ENCODE results near the gene ZNF746.

DNA sequence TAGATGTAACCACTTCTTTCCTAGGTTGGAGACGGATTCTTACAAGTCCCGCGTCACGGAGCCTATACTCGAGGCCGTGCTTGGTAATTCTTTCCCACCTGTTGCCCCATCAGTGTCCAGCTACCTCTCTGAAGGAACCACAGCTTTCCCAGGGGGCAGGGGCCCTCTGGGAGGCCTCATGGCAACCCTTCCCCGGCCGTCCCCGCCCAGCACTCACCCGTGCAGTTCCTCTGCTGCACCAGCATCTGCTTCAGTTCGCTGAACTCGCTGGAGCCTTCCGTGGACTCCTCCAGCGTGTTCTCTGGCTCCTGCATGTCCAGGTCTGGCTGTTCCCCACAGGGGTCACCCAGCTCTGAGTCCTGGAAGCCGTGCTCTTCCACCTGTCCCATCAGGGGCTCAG lies 61.3 kb downstream of the ZNF746 start:
- TF ChIP-seq, protein P1, sequence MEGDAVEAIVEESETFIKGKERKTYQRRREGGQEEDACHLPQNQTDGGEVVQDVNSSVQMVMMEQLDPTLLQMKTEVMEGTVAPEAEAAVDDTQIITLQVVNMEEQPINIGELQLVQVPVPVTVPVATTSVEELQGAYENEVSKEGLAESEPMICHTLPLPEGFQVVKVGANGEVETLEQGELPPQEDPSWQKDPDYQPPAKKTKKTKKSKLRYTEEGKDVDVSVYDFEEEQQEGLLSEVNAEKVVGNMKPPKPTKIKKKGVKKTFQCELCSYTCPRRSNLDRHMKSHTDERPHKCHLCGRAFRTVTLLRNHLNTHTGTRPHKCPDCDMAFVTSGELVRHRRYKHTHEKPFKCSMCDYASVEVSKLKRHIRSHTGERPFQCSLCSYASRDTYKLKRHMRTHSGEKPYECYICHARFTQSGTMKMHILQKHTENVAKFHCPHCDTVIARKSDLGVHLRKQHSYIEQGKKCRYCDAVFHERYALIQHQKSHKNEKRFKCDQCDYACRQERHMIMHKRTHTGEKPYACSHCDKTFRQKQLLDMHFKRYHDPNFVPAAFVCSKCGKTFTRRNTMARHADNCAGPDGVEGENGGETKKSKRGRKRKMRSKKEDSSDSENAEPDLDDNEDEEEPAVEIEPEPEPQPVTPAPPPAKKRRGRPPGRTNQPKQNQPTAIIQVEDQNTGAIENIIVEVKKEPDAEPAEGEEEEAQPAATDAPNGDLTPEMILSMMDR (optimal IDR thresholded peaks at IDR 0.05 in 1 of 3, IDR thresholded peaks at IDR 0.05 in 1 of 3, conservative IDR thresholded peaks at IDR 0.05 in 1 of 3; ENCODE audit: extremely low read depth in 1 of 3, insufficient read depth in 2 of 3, low read length in 3 of 3), result no peak
- no peak for TF ChIP-seq EZH2 (IDR thresholded peaks at IDR 0.05; ENCODE audit: low read length)

Data from keratinocyte (primary cell).